Neural crest cell (in vitro differentiated cells): Measurements from ENCODE around the gene ZBTB7B. TPM values are rescaled to one million over a fixed set of nuclear protein-coding genes. Genes with fewer than 3 reads are reported as not detected.

Source experiments
- DNase-seq: peaks from one replicate; pipeline ENCODE4 v3.0.0; 2021; ENCODE audit warnings: low read depth, mixed read lengths, low spot score
- H3K27ac Mint-ChIP-seq: one replicate; pipeline ENCODE4 v1.8.0; 2021; ENCODE audit warnings: mild to moderate bottlenecking, mixed read lengths; ENCODE audit not compliant: unreplicated experiment
- H3K27me3 Mint-ChIP-seq: 2 replicates; pipeline ENCODE4 v1.8.0; 2021; ENCODE audit warnings: low read depth, mild to moderate bottlenecking, mixed read lengths
- H3K36me3 Mint-ChIP-seq: 2 replicates; pipeline ENCODE4 v1.8.0; 2021; ENCODE audit warnings: low read depth, mild to moderate bottlenecking, mixed read lengths
- H3K4me1 Mint-ChIP-seq: 2 replicates; pipeline ENCODE4 v1.8.0; 2021; ENCODE audit warnings: mixed read lengths
- H3K4me3 Mint-ChIP-seq: one replicate; pipeline ENCODE4 v1.8.0; 2021; ENCODE audit warnings: mild to moderate bottlenecking, mixed read lengths
- H3K9me3 Mint-ChIP-seq: 2 replicates; pipeline ENCODE4 v1.8.0; 2021; ENCODE audit warnings: mixed read lengths
- CTCF ChIP-seq: fragments of 200-600 bp; sonication (generic); conservative IDR thresholded peaks from 2 replicates; pipeline ENCODE4 v1.5.0; 2021; ENCODE audit warnings: antibody characterized with exemption, mild to moderate bottlenecking
- microRNA-seq: library from miRNA; unstranded; fragments of <30 nt; microRNA quantifications from one replicate; pipeline ENCODE4, GENCODE V29; 2020
- total RNA-seq: library from RNA; stranded (reverse); gene quantifications from 2 replicates; pipeline ENCODE4 v1.2.1, GENCODE V29; 2021

The ZBTB7B gene
- total RNA-seq, 1 donor from 2014 or later, result 6.9 TPM

- H3K27me3 Mint-ChIP-seq, result peaks cover 11% of the 10 kb centered on the region
- peak within 1 kb of the TSS; percentile 86 for H3K27ac Mint-ChIP-seq
- peak; percentile 80 for DNase-seq
- TF ChIP-seq CTCF, result no peak
- peak within 1 kb of the TSS; percentile 90 for H3K4me3 Mint-ChIP-seq
- H3K9me3 Mint-ChIP-seq, result no peaks in the 10 kb centered on the region
- H3K4me1 Mint-ChIP-seq, result peaks cover 38% of the 10 kb centered on the region
- no peaks in the 10 kb centered on the region for H3K36me3 Mint-ChIP-seq
Observed at GRCh38 chr1:155063550-155064110, 61.0 kb downstream of the ZBTB7B start, which contains the start of gene EFNA4. Gene EFNA4, plus strand, starts transcription at chr1:155063740. Its CDS starts 84 bp downstream, at chr1:155063824.

- Mint-ChIP-seq H3K27ac (peak overlapping the region; percentile 30), H3K36me3 (no peaks in the 10 kb centered on the region), H3K4me3 (peak overlapping the region; percentile 90), H3K27me3 (peaks cover 11% of the 10 kb centered on the region), H3K9me3 (no peaks in the 10 kb centered on the region), H3K4me1 (peaks cover 38% of the 10 kb centered on the region)
- no peak for TF ChIP-seq CTCF
- no peak for DNase-seq
Observed at GRCh38 chr1:155064111-155064831, 61.7 kb downstream of the ZBTB7B start.

GRCh38 chr1:155064832-155065429 is 62.3 kb downstream of the ZBTB7B start:
- H3K4me1 Mint-ChIP-seq, result peaks cover 38% of the 10 kb centered on the region

GRCh38 chr1:155066777-155067176 is 64.2 kb downstream of the ZBTB7B start:
- TF ChIP-seq CTCF, result no peak
- DNase-seq, result no peak
- no peaks in the 10 kb centered on the region for H3K9me3 Mint-ChIP-seq
- H3K36me3 Mint-ChIP-seq, result no peaks in the 10 kb centered on the region
- H3K27ac Mint-ChIP-seq, result no peak overlapping the region
- peak overlapping the region; percentile 79 for H3K4me3 Mint-ChIP-seq
- peaks cover 12% of the 10 kb centered on the region for H3K27me3 Mint-ChIP-seq
- H3K4me1 Mint-ChIP-seq, result peaks cover 43% of the 10 kb centered on the region

More at GRCh38 chr1:155064832-155065429, 62.3 kb downstream of the ZBTB7B start:
- no peak for DNase-seq
- Mint-ChIP-seq H3K27ac (peak overlapping the region; percentile 30), H3K36me3 (no peaks in the 10 kb centered on the region), H3K27me3 (peaks cover 11% of the 10 kb centered on the region), H3K4me3 (peak overlapping the region; percentile 90), H3K9me3 (no peaks in the 10 kb centered on the region)
- TF ChIP-seq CTCF, result no peak

Small RNAs within 50 kb of the gene (microRNA-seq; reads per million reads assigned to microRNA genes)
- not detected for gene MIR4258

Other genes with a start within 250 kb of the ZBTB7B start
- 0.84 and 1.1 TPM in 2 replicates for gene KCNN3, start 132.5 kb upstream of the ZBTB7B start, total RNA-seq
- 33.8 and 37.0 TPM in 2 replicates for gene PMVK, start 66.1 kb upstream of the ZBTB7B start, total RNA-seq
- gene PBXIP1, start 46.7 kb upstream of the ZBTB7B start, total RNA-seq, result 17.1 and 18.5 TPM in 2 replicates
- 63.3 and 65.1 TPM in 2 replicates for gene PYGO2, start 41.0 kb upstream of the ZBTB7B start, total RNA-seq
- 90.3 and 92.9 TPM in 2 replicates for gene SHC1, start 32.1 kb upstream of the ZBTB7B start, total RNA-seq
- 211 and 217 TPM in 2 replicates for gene CKS1B, start 28.1 kb upstream of the ZBTB7B start, total RNA-seq
- 76.3 and 81.9 TPM in 2 replicates for gene FLAD1, start 19.5 kb upstream of the ZBTB7B start, total RNA-seq
- gene LENEP, start 9.2 kb upstream of the ZBTB7B start, total RNA-seq, result 1.9 and 2.5 TPM in 2 replicates
- gene DCST2, start 31.0 kb downstream of the ZBTB7B start, total RNA-seq, result 1.3 and 3.4 TPM in 2 replicates
- gene DCST1, start 31.0 kb downstream of the ZBTB7B start, total RNA-seq, result not detected in 2 replicates
- 82.2 and 85.1 TPM in 2 replicates for gene ADAM15, start 48.5 kb downstream of the ZBTB7B start, total RNA-seq
- gene EFNA4, start 60.9 kb downstream of the ZBTB7B start, total RNA-seq, result 26.4 and 28.5 TPM in 2 replicates
- gene EFNA3, start 76.0 kb downstream of the ZBTB7B start, total RNA-seq, result 5.6 and 6.6 TPM in 2 replicates
- 0.50 and 0.77 TPM in 2 replicates for gene EFNA1, start 125.1 kb downstream of the ZBTB7B start, total RNA-seq
- 23.2 and 25.1 TPM in 2 replicates for gene SLC50A1, start 133.1 kb downstream of the ZBTB7B start, total RNA-seq
- gene DPM3, start 137.7 kb downstream of the ZBTB7B start, total RNA-seq, result 77.7 and 80.0 TPM in 2 replicates
- gene KRTCAP2, start 170.5 kb downstream of the ZBTB7B start, total RNA-seq, result 125 and 152 TPM in 2 replicates
- 9.8 and 10.0 TPM in 2 replicates for gene TRIM46, start 171.0 kb downstream of the ZBTB7B start, total RNA-seq
- gene THBS3, start 205.1 kb downstream of the ZBTB7B start, total RNA-seq, result 21.4 TPM in 2 replicates
- 36.0 and 38.3 TPM in 2 replicates for gene MTX1, start 205.9 kb downstream of the ZBTB7B start, total RNA-seq